Gastroesophageal sphincter (tissue), 3 donors: ENCODE data around the gene SLC35F1.

Experiments used
- CTCF ChIP-seq, 4 experiments: fragments of 200-600 bp in 2 of 4; fragments of 450-650 bp in 2 of 4; sonication (generic) in 1 of 4; IDR thresholded peaks; one replicate each; pipeline ENCODE4 v1.5.1; 2017 to 2019; ENCODE audit warnings: antibody characterized with exemption in 4 of 4, mild to moderate bottlenecking in 2 of 4, moderate library complexity in 2 of 4
- EP300 ChIP-seq: sonication (generic); formaldehyde crosslinking; IDR thresholded peaks from one replicate; pipeline ENCODE4 v1.6.1; 2017; ENCODE audit warnings: antibody characterized with exemption, mild to moderate bottlenecking
- POLR2A ChIP-seq, 2 donors: fragments of 450-650 bp; IDR thresholded peaks; one replicate each; pipeline ENCODE4 v1.6.1; 2017; ENCODE audit warnings: antibody characterized with exemption in 2 of 2, mild to moderate bottlenecking in 2 of 2, moderate library complexity in 1 of 2
- POLR2AphosphoS5 ChIP-seq: sonication (generic); formaldehyde crosslinking; IDR thresholded peaks from one replicate; pipeline ENCODE4 v1.6.1; 2017; ENCODE audit warnings: antibody characterized with exemption

- TF ChIP-seq CTCF (IDR thresholded peaks at IDR 0.05) = no peak
- no peak for TF ChIP-seq POLR2AphosphoS5
- no peak for TF ChIP-seq EP300
- no peak for TF ChIP-seq POLR2A (IDR thresholded peaks at IDR 0.05)
Measured at GRCh38 chr6:118220429-118221128, 313.5 kb downstream of the SLC35F1 start.
